Activated T-cell treated with anti-CD3 and anti-CD28 coated beads for 48 hours (primary cell): ENCODE data around the gene MS4A15.
"Not testable (repeated sequence)": the region's sequence is repeated elsewhere in the genome, so short reads cannot be mapped to it uniquely, and the experiment has no call there.

Experiments used
- DNase-seq: peaks from one replicate; pipeline ENCODE4 v3.0.0-alpha.2; 2020; ENCODE audit warnings: low read depth

The MS4A15 gene, protein sequence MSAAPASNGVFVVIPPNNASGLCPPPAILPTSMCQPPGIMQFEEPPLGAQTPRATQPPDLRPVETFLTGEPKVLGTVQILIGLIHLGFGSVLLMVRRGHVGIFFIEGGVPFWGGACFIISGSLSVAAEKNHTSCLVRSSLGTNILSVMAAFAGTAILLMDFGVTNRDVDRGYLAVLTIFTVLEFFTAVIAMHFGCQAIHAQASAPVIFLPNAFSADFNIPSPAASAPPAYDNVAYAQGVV

DNA sequence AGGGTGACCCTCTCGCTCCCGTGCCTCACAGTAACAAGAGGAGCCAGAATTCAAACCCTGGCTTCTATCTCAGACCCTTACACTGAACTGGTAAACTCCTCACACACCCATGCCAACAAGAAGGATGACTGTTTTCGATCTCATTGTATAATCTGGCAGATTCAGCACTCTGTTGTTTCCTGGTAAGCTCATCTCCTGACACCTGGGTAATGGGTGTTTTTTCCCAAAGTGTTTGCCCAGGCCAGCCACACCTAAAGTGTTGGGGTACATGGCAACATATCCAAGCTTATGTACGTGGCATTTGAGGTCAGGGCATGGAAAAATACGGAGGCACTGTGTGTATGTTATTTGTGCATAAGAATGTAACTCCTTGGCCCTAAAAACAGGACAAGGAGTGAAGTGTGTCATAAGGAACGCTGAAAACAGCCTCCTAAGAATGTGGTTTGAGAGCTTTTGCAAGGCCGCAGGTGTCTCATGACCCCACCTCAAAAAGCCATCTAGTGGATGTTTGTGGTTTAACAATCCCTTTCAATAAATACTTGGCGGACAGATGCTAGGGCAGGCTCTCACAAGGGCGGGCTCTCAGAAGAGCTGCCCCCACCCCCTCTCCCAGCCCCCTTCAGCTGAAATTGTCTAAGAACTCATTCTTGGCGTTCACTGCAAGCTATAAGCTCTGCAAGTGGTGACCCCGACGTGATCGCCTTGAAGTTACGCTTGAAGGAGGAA, at the start of gene MS4A15:
Gene MS4A15, plus strand, starts transcription at position 561 of the 726 bp plus-strand sequence. CDS start 6,867 bp downstream, outside the sequence.
- no peak for DNase-seq

DNA sequence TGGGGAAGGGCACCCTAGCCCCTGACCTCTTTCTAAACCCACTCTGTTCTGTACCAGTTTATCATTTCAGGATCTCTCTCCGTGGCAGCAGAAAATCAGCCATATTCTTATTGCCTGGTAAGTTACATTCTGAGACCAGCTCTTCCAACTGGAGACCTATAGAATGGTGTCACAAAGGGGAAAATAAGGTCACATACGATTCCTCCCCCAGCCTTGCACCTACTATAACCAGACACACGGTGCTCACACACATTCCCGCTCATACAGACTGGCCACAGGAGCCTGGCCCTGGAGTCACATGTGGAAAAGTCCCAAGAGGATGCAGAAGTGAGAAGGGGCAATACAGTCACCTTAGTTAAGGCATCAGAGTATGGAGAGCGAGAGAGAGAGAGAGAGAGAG, 49.7 kb upstream of the MS4A15 start:
- no peak for DNase-seq

DNA sequence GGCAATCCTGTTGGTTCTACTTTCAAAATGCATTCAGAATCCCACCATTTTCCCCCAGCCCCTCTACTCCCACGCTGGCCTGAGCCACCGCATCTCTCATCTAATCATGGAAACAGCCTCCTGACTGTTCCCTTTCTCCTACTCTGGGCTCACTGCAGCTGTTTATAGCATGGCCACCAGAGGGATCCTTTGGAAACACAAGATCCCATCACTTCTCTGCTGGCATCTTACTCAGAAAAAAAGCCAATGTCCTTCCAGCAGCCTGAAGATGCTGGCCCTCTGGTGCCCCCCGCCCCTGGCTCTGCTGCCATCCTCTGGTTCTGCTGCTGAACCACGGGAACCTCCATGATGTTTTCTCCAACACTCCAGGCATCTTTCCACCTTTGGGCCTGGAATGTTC, 46.2 kb upstream of the MS4A15 start:
- no peak for DNase-seq

DNA sequence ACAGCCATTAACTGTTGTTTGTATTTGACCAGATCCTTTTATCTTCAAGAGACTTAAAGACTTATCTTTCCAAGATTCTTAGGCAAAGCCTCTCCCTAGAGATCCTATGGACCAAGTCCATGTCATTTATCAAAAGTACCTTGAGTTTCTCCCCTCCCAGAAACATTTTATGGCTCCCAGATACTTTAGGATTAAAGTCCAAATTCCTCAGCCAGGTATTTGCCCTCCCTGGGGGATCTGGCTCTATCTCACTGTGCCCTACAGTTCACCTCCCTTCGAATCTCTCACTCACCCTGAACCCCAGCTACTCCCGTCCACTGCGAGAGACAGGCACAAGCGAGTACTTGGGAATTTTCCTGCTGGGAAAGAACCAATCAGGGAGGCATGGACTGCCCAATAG, 45.4 kb upstream of the MS4A15 start:
- no peak for DNase-seq

DNA sequence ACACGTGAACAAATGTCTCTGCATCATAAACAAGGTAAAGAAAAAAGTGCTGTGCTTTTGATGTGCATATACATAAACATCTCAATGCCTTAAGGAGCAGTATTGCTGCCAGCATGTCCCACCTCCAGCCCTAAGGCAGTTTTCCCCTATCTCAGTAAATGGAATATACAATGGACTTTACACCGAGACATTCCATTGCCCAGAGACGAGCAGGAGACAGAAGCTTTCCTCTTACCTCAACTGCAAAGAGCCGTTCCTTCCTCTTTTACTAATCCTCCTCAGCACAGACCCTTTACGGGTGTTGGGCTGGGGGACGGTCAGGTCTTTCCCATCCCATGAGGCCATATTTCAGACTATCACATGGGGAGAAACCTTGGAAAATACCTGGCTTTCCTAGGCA, 43.2 kb upstream of the MS4A15 start:
- DNase-seq = not testable (repeated sequence)

DNA sequence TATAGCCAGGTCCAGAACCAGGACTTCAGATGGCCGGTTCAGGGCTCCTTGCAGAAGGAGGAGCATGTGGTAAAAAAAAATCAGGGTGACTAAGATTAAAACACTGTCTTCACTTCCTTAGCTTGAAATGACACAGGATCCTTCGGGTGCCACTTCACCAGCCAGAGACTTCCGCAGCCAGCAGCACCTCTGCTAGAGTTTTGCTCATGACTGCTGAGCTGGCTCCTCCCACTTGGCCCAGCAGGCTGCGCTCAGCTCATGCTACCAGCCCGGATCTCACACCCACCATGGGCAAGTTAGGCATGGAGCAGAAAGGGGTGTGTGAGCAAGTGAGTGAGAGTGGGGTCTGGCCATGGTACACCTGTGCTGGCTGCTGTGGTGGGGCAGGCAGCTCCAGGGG, 38.7 kb upstream of the MS4A15 start:
- no peak for DNase-seq

DNA sequence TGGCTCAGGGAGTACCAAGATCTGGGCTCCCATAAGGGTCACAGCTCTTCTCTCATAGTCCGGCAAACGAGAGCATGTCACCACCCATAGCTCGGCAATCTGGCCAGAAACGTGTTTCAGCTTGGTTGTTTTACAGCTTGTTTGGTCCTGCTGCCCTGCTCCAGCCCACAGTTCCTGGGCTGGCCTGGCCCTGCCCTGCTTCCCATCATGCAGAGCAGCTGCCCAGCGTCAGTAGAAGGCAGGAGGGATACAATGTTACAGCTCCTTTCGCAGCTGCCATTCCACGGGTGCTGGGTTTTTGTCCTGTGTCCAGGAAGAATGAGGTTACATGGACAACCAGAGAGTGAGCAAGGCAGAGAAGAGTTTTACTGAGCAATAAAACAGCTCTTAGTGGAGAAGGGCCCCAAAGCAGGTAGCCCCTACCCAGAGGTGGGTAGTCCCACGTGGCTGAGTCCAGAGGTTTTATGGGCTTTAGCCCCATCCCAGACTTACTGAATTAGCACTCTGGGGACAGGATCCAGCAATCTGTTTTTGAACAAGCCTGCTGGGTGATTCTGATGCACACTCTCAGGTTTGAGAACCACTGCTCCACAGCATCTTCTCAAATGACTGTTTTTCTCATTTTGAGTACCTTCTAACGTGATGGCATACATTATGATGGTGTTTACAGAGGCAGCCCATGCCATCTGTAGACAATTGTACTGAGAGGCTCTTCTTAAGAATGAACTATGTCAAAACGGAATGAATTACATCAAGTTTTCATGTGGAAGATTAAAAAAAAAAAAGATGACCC, 37.9 kb upstream of the MS4A15 start:
- no peak for DNase-seq

DNA sequence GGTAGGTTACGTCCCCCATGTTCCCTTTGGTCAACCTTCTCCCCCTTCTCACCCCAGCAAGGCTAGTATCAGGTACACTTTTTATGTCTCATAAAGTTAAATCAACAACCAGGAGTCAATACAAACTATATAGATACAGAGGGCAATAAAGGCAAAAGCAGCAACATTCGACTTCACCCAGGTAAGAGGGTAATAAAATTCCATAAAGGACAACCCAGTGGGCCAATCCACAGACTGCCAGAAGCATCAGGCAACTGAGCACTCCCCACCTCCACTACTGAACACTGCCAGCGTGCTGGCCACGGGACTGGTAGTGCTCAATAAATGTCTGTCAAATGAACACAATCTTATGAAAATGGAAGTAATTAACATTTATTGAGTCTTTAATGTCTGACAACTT, 37.3 kb upstream of the MS4A15 start:
- no peak for DNase-seq

DNA sequence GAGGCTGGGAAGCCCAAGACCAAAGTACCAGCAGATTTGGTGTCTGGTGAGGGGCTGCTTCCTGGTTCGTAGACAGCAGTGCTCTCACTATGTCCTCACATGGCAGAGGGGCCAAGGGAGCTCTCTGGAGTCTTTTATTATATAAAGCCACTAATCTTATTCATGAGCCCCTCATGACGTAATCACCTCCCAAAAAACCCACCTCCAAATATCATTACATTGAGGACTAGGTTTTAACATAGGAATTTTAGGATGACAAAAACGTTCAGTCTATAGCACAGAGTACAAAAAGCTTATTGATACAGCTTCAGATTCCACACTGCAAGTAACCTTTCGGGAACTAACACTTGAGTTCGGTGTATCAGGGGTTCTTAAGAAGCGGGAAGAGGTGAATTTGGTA, 36.2 kb upstream of the MS4A15 start:
- no peak for DNase-seq

DNA sequence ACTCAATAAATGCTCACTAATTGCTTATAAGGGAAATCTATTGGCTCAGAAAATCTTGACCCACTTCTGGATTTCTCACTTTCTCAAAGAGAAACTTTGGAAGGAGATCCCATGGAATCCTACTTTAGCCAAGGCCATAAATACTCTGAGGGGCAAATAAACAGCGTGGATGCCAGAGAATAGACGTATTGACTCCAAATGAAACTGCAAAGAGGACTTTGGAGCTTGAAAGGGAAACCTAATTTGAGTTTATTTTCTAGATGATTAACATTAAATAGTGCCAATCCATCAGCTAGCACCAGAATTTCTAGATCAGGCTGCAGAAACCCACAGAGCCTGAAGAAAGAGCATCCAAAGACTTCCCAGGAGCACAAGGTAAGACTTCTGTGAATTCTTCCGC, 32.2 kb upstream of the MS4A15 start, which contains the start of gene MS4A18:
Gene MS4A18, plus strand, starts transcription at position 301 of the 400 bp plus-strand sequence.
- DNase-seq = no peak

DNA sequence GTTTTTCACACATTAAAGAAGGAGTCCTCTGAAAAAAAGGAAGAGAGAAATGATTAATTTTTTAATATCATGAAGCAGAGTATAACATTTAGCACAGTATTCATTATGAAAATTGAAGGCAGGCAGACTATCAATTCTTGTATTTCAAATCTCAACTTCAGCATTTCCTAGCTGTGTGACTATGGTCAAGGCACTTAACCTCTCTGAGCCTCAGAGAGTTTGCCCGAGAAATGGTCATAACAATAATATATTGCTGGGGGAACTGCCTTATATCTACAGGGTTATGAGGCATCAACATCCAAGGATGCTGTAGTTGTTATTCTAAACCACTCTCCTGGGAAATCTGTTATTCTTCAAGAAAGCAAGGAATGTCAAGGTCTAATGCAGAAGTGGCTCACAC, 31.1 kb upstream of the MS4A15 start:
- DNase-seq = no peak

DNA sequence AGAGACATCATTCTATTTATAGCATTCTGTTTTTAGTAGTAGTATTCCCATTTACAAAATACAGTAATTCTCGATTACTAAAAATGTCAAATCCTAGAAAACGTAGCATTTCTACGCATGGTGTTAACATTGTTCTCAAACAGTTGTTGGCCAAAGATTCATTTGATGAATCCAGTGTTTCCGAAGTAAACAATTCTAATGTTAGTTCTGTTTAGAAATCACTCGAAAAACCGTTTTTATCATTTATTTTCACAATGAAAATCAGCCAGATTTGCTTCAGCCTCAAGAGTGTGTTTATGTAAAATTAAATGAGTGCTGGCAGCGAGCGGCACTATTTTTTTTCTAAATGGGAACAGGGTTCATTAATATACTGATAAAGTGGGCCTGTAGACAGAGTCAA, 25.1 kb upstream of the MS4A15 start:
- no peak for DNase-seq

DNA sequence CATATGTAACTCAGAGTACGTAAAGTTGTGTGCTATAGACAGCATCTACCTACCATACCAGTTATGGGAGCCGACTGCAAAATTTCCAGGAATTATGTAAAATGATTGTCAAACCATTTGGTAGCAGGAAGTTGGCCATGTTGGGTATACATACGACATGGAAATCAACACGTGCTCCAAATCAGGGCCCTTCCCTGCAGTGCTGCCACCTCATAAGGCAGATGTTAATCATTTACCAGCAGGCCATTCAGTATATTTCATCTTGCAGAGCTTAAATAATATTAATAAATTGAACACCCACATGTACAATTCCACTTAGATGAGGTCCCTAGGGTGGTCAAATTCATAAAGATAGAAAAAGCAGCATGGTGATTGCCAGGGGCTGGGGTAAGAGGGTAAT, 22.4 kb upstream of the MS4A15 start:
- no peak for DNase-seq

DNA sequence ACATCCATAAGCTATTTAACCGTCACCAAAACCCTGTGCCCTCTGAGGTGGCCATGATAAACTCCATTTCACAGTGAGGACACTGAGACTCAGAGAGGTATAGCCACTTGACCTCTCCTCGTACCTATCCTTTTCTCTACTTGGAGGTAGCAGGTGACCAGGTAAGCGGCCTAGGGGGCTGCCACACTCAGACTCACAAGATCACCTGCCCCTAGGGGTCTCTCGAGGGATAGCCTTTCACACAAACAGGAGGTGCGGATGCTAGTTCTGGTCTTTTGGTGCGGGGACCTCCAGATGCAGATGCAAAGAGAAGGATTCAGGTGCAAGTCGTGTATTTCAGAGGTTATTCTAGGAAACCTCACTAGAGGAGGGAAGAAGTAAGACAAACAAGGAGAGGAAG, 17.6 kb upstream of the MS4A15 start:
- no peak for DNase-seq

DNA sequence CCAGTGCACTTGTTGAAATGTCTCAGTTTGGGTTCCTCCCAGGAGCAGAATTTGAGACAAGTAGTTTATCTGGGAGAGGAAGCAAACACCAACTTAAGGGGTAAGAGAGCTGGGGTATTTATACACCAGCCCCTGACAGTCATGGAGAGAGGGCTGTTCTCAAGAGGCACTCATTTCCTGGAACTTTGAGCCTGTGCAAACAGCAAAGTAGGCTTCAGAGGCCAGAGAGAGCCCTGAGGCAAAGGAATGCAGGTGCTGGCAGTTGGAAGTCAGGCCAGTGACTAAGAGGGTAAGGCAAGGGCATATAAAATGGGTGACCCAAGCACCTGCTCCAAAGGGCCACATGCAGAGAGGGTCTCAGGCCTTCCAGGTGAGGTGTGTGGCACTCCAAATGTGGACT, 16.1 kb upstream of the MS4A15 start:
- no peak for DNase-seq

DNA sequence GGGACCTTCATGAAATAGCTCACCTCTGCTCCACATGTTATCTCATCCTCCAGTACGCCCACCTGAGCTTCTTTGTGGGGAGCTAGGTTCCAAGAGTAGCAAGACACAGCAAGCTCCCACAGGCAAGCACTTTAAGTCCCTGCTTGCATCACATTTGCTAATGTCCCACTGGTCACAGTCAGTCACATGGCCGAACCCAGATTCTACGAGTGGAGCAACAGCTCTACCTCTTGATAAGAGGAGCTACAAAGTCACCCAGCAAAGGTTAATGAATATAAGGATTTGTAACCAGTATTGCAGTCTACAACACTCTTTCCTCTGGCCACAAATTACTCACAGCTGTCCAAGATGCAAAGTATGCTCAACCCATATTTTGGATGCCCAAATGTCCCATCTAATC, 15.2 kb upstream of the MS4A15 start:
- DNase-seq = no peak

DNA sequence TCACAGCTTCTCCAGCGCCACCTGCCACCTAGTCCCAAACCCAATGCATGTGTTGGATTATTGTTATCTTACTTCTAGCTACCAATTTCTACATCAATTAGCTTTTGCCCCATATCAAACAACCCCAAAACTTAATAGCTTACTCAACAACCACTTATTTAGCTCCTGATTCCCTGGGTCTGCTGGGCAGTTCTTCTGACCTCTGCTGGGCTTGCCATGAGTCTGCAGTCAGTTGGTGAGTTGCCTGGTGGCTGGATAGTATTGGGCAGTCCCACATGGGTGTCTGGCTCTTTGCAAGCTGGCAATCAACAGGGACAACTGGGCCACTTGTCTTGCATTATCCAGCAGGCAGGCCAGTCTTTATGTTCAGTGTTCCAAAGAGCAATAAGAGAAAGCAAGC, 13.6 kb upstream of the MS4A15 start:
- no peak for DNase-seq

DNA sequence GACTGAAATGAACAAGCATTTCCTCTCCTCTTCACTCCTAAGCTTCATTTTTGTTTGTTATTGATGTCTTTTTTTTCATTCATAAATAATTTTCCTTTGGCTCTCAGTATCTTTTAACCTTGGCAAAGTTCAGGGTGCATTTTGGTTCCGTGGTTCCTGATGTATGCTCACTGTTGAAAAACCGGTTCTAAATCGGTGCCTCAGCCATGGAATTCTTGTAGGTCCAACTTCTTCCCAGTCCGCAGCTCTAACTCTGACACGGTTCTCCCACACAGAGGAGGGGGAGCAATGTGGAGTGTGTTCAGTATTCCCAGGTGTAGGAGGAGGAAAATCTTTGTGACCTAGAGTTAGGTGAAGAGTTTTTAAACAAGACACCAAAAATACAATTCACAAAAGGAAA, 12.6 kb upstream of the MS4A15 start:
- no peak for DNase-seq

DNA sequence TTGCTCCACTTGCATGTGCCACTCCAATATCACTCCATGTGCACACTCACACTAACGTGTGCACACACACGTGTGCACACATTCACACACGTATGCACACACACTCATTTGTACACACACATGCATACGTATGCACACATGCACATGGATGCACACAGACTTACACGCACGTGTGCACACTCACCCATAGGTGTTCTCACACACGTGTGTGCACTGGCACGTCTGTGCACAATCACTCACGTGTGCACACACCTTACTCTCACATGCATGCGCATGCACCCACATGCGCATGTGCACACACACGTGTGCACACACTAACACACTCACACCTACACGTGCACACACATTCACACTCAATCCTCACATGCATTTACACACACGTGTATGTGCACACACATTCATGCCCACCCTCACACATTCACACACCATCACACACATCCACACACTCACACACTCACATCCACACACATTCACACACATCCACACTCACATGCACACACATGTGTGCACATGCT, 9.3 kb upstream of the MS4A15 start:
- no peak for DNase-seq

DNA sequence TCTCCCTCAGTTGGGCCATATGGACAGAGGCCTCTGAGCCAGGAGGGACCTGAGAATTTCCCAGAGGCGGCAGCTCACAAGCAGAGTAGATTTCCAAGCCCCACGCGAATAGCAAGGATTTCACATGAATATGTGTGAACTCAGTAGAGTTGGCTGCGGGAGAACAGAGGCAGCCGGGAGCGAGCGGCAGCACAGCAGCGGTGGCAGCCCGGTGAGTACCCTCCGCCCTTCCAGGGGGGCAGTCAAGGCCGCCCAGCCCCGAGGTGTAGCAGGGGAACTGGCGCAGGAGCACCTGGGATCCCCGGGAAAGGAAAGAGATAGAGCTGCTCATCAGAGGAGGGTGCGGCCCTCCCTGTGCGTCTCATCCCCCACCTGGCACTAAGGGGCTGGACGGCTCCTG, 8.4 kb upstream of the MS4A15 start:
- no peak for DNase-seq

DNA sequence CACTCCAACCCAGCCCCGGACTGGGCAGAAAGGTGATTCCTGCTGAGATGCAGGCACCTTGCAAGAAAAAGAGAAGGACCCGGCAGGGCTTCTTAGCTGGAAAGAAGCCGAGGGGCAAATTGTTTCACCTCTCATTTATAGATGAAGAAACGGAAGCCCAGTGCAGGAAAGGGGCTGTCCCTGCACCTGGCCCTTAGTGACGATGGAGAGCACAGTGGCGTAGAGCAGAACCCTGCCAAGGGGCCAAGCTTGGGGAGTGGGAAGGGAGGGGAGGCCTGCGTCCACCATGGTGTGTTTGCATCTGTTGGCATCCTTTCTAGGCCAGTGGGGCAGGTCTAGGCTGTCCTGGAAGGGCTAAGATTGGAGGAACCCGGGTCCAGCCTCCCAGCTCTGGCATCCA, 7.8 kb upstream of the MS4A15 start:
- DNase-seq = no peak

DNA sequence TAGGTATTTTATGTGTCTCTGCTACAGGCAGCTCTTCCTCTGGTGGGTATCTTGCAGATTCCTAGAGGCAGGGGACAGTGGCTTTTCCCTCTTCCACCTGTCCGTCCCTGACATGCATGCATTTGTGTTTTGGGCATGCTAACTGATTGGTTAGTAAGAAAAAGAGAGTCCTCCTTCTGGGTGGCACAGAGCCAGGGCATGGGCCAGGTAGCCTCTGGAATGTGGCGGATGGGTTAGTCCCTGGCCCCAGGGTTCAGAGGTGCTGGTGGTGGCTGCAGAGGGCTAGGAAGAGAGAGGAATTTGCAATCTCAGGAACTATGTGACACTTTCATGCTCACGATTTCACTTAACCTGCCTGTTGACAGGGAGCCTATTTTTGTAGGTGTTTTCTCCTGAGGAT, 5.8 kb upstream of the MS4A15 start:
- no peak for DNase-seq

DNA sequence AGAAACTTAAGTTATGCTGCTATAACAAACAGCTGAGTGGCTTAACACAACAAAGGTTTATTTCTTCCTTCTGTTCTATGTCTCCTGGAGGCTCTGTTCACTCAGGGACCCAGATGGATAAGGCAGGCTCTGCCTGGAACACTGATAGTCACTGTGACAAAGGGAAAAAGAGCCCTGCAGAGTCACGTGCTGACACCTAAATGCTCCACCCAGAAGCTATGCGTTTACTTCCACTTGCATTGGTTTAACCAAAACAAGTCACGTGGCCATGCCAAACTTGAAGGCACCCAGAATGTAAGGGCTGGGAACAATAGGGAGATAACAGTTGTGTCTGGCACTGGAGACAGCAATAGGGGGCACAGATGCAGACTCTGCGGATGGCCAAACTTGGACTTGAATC, 3.4 kb upstream of the MS4A15 start:
- no peak for DNase-seq
